GM12878 (cell line): ENCODE results near the gene KRTAP3-2. TPM values are rescaled to one million over a fixed set of nuclear protein-coding genes. Genes with fewer than 3 reads are reported as not detected.

Source experiments
- ATAC-seq: fragments of 200-7000 bp; cut with Tn5 transposase; 3 replicates; pipeline ENCODE4 v1.9.1; 2020; ENCODE audit warnings: mild to moderate bottlenecking, moderate library complexity
- BruUV-seq: library from RNA; stranded (reverse); fragments of 400-500 nt; replicated peaks from 2 replicates; lab custom pipeline; 2021; lab: Mats Ljungman, UMichigan
- CTCF ChIA-PET: fragments of 300-600 bp; sonication (Branson Sonifier 250); formaldehyde crosslinking; extraction: SDS; loops from one replicate; lab custom pipeline; 2021; ENCODE audit warnings: inconsistent platforms; lab: Yijun Ruan, JAX
- POLR2A ChIA-PET: fragments of 350-600 bp; formaldehyde crosslinking; extraction: SDS; loops from one replicate; lab custom pipeline; 2021; ENCODE audit warnings: inconsistent platforms; lab: Charles Lee
- RAD21 ChIA-PET: fragments of 300-600 bp; sonication (Branson Sonifier 250); formaldehyde crosslinking; loops from one replicate; lab custom pipeline; 2023; ENCODE audit warnings: antibody characterized with exemption; ENCODE audit not compliant: unreplicated experiment; lab: Charles Lee
- SMC1A ChIA-PET: fragments of 300-600 bp; sonication (Branson Sonifier 250); formaldehyde crosslinking; loops from one replicate; lab custom pipeline; 2023; ENCODE audit not compliant: unreplicated experiment, uncharacterized antibody; lab: Charles Lee
- DNase-seq: peaks from one replicate; pipeline ENCODE4 v3.0.0-alpha.2; 2011; ENCODE audit warnings: low read depth, low spot score
- FAIRE-seq: peaks from 3 replicates; lab custom pipeline; 2011; peaks lifted over from hg19 to GRCh38; lab: Jason Lieb, UNC
- H2AFZ ChIP-seq: 2 replicates; pipeline ENCODE4 v1.6.0; 2011; ENCODE audit warnings: low read depth, low read length, control low read depth; ENCODE audit not compliant: control insufficient read depth
- H3K27ac ChIP-seq: 2 replicates; pipeline ENCODE4 v1.5.1; 2011; ENCODE audit warnings: control low read depth; ENCODE audit not compliant: control insufficient read depth, insufficient read depth
- H3K27me3 ChIP-seq, 2 experiments: replicated peaks in 1 of 2; 2 replicates each; pipeline versions ENCODE4 v1.6.0 to v1.6.1; 2011; ENCODE audit warnings: low read length in 1 of 2; ENCODE audit not compliant: control insufficient read depth in 2 of 2, insufficient read depth in 2 of 2
- H3K36me3 ChIP-seq, 2 experiments: 2 replicates each; pipeline ENCODE4 v1.5.1; 2011; ENCODE audit warnings: low read length in 1 of 2; ENCODE audit not compliant: control insufficient read depth in 2 of 2, insufficient read depth in 2 of 2
- H3K4me1 ChIP-seq: 2 replicates; pipeline ENCODE4 v1.6.1; 2011; ENCODE audit warnings: mild to moderate bottlenecking, low read length, moderate library complexity, mixed read lengths; ENCODE audit not compliant: control insufficient read depth, insufficient read depth
- H3K4me2 ChIP-seq: 2 replicates; pipeline ENCODE4 v1.6.0; 2011; ENCODE audit warnings: control low read depth; ENCODE audit not compliant: control insufficient read depth, insufficient read depth
- H3K4me3 ChIP-seq: fragments of 200-600 bp; sonication (generic); 2 replicates; pipeline ENCODE4 v1.5.1; 2016
- H3K79me2 ChIP-seq: 2 replicates; pipeline ENCODE4 v1.6.0; 2011; ENCODE audit warnings: low read length; ENCODE audit not compliant: control insufficient read depth, insufficient read depth
- H3K9ac ChIP-seq: 2 replicates; pipeline ENCODE4 v1.8.0; 2011; ENCODE audit warnings: low read length, control low read depth, mixed read lengths; ENCODE audit not compliant: control insufficient read depth, insufficient read depth
- H3K9me3 ChIP-seq: replicated peaks from 3 replicates; pipeline ENCODE4 v1.5.1; 2011; ENCODE audit warnings: mild to moderate bottlenecking, low read length; ENCODE audit not compliant: control insufficient read depth, insufficient read depth
- H4K20me1 ChIP-seq: 2 replicates; pipeline ENCODE4 v1.6.0; 2011; ENCODE audit not compliant: control insufficient read depth, insufficient read depth
- BACH1 ChIP-seq: fragments of 450-650 bp; IDR thresholded peaks from 2 replicates; pipeline ENCODE4 v1.6.1; 2017; ENCODE audit warnings: mild to moderate bottlenecking, borderline replicate concordance
- BHLHE40 ChIP-seq, 2 experiments: fragments of 450-650 bp in 1 of 2; IDR thresholded peaks; 2 replicates each; pipeline ENCODE4 v1.6.1; 2011 to 2017; ENCODE audit warnings: low read depth in 2 of 2, borderline replicate concordance in 1 of 2, improper control_type of control experiment in 1 of 2, low read length in 1 of 2, mild to moderate bottlenecking in 1 of 2
- BRCA1 ChIP-seq: IDR thresholded peaks from 2 replicates; pipeline ENCODE4 v1.6.1; 2011; ENCODE audit warnings: low read depth, low read length, improper control_type of control experiment
- EED ChIP-seq: sonication (generic); IDR thresholded peaks from 2 replicates; pipeline ENCODE4 v1.6.1; 2016; ENCODE audit warnings: antibody characterized with exemption, low read depth
- FOXM1 ChIP-seq: IDR thresholded peaks from 2 replicates; pipeline ENCODE4 v1.6.1; 2012; ENCODE audit warnings: low read depth, mild to moderate bottlenecking, inconsistent platforms, low read length, moderate library complexity
- MEF2A ChIP-seq: IDR thresholded peaks from 2 replicates; pipeline ENCODE4 v1.6.1; 2011; ENCODE audit warnings: low read depth, mild to moderate bottlenecking, low read length, moderate library complexity; ENCODE audit not compliant: insufficient read depth
- POLR2AphosphoS5 ChIP-seq: IDR thresholded peaks from 2 replicates; pipeline ENCODE4 v1.6.1; 2011; ENCODE audit warnings: mild to moderate bottlenecking, low read length, inconsistent platforms
- TAF1 ChIP-seq: IDR thresholded peaks from 2 replicates; pipeline ENCODE4 v1.6.1; 2011; ENCODE audit warnings: mild to moderate bottlenecking, low read depth, low read length, borderline replicate concordance
- USF1 ChIP-seq: IDR thresholded peaks from 2 replicates; pipeline ENCODE4 v1.6.1; 2011; ENCODE audit warnings: borderline replicate concordance, low read depth, mild to moderate bottlenecking, moderate library complexity, mixed read lengths, low read length; ENCODE audit not compliant: insufficient read depth; ENCODE audit errors: extremely low read length
- ZBTB33 ChIP-seq: fragments of 450-650 bp; IDR thresholded peaks from 2 replicates; pipeline ENCODE4 v1.6.1; 2017; ENCODE audit warnings: mild to moderate bottlenecking
- ZSCAN29 ChIP-seq: fragments of 450-650 bp; IDR thresholded peaks from 2 replicates; pipeline ENCODE4 v1.6.1; 2017; ENCODE audit warnings: mild to moderate bottlenecking, moderate library complexity
- whole genome bisulfite sequencing: methylation state at CpG from one replicate; pipeline ENCODE4 v1.1.6; 2016; ENCODE audit warnings: low lambda C conversion rate; ENCODE audit not compliant: insufficient replicate concordance, insufficient coverage; ENCODE audit errors: missing lambda C conversion rate; 5-methylcytosine and 5-hydroxymethylcytosine counted together
- in situ Hi-C: fragments of 300-500 bp; cut with MboI; formaldehyde crosslinking; loops from 9 replicates; pipeline ENCODE4 v1.14.3; 2018; ENCODE audit warnings: mixed read lengths
- intact Hi-C: fragments of 100-400 bp; cut with micrococcal nuclease; formaldehyde crosslinking; loops from one replicate; pipeline ENCODE4 v1.14.2; 2022; ENCODE audit not compliant: unreplicated experiment
- polyA plus RNA-seq, 11 experiments: library from polyadenylated mRNA; depleted of rRNA in 4 of 11; unstranded in 6 of 11; stranded (reverse) in 5 of 11; fragments of >200 nt; fragmentation: Nextera tagmentation in 4 of 11; fragmentation: Illumina TruSeq in 1 of 11; extraction: Ambion mirVana in 4 of 11; extraction: Trizol in 1 of 11; gene quantifications; 1 replicate in 1 of 11; 2 replicates in 10 of 11; pipeline versions ENCODE4 v1.2.1 to v1.2.3, GENCODE V29; 2011 to 2016; ENCODE audit warnings: inconsistent platforms in 2 of 11, missing spikeins in 2 of 11, low read depth in 1 of 11
- total RNA-seq, 4 experiments: library from RNA; depleted of rRNA in 3 of 4; stranded (reverse); fragments of >200 nt in 3 of 4; fragmentation: Illumina TruSeq in 1 of 4; extraction: Trizol in 1 of 4; gene quantifications; 2 replicates each; pipeline versions ENCODE4 v1.2.1 to v1.2.3, GENCODE V29; 2013 to 2021
- TF ChIP-seq, protein P1 (sequence below): fragments of 450-650 bp; formaldehyde crosslinking; IDR thresholded peaks from 2 replicates; pipeline ENCODE4 v1.4.0; 2022; ENCODE audit warnings: mild to moderate bottlenecking, moderate library complexity
- TF ChIP-seq, protein P2 (sequence below): IDR thresholded peaks from 2 replicates; pipeline ENCODE4 v1.6.1; 2011; ENCODE audit warnings: low read depth, mild to moderate bottlenecking, low read length, moderate library complexity, borderline replicate concordance; ENCODE audit errors: extremely low read depth

The KRTAP3-2 gene
- total and polyA plus RNA-seq, 10 of the 15 experiments (the other 5 are each of a cell fraction or from before 2014, with no cell fraction given), result not detected

GRCh38 chr17:41009301-41009760, 9.6 kb upstream of the KRTAP3-2 start (continued):
- no peak for TF ChIP-seq ZBTB33
- TF ChIP-seq POLR2AphosphoS5, result no peak
- no peak for TF ChIP-seq TAF1

DNA sequence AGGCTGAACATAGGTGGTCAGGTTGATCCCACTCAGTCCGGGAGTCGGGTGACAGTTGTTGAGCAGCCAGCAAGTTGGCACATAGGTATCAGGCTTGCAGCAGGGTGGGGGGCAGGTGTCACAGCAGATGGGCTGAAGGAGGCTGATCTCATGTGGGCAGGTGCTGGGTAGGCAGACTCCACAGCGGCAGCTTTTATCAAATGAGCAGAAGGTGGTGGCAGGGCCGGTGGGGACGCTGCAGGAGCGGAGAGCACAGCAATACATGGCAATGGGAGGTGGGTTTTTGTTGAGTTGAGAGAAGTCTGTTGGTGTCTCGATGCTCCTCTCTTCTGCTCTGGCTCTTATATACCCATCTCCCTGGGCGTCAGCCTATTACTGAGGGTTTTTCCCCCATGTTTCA, 9.1 kb upstream of the KRTAP3-2 start, which contains the start of gene KRTAP3-1:
Gene KRTAP3-1 (minus strand): TSS at position 318 of the 400 bp plus-strand sequence. CDS start 54 bp downstream, at position 264.
- H3K4me3 ChIP-seq, result no peak within 1 kb of the TSS
- H3K36me3 ChIP-seq, result no peaks in the 10 kb centered on the region
- H3K9ac ChIP-seq, result no peak within 1 kb of the TSS
- no peak for DNase-seq
- ChIA-PET SMC1A (no interaction called here), POLR2A (no interaction called here), CTCF (no interaction called here), RAD21 (no interaction called here)
- no peaks in the 10 kb centered on the region for H3K79me2 ChIP-seq
- H3K9me3 ChIP-seq, result no peaks in the 10 kb centered on the region
- peaks cover 0 to 3% of the 10 kb centered on the region in 2 experiments; a peak in 2 of 4 replicates for H3K27me3 ChIP-seq
- H3K27ac ChIP-seq, result no peak within 1 kb of the TSS
- no peaks in the 10 kb centered on the region for H4K20me1 ChIP-seq
- in situ Hi-C loops, result no loop called here
- 45% methylated on average over 8 of the region's 8 CpGs for WGBS
- H3K4me2 ChIP-seq, result no peak within 1 kb of the TSS
- intact Hi-C loops, result no loop called here
- no TSS peak for BruUV-seq
- TF ChIP-seq BRCA1, result no peak
- no peak for TF ChIP-seq USF1
- TF ChIP-seq BACH1, result no peak
- no peak for TF ChIP-seq ZSCAN29
- TF ChIP-seq, protein P1, sequence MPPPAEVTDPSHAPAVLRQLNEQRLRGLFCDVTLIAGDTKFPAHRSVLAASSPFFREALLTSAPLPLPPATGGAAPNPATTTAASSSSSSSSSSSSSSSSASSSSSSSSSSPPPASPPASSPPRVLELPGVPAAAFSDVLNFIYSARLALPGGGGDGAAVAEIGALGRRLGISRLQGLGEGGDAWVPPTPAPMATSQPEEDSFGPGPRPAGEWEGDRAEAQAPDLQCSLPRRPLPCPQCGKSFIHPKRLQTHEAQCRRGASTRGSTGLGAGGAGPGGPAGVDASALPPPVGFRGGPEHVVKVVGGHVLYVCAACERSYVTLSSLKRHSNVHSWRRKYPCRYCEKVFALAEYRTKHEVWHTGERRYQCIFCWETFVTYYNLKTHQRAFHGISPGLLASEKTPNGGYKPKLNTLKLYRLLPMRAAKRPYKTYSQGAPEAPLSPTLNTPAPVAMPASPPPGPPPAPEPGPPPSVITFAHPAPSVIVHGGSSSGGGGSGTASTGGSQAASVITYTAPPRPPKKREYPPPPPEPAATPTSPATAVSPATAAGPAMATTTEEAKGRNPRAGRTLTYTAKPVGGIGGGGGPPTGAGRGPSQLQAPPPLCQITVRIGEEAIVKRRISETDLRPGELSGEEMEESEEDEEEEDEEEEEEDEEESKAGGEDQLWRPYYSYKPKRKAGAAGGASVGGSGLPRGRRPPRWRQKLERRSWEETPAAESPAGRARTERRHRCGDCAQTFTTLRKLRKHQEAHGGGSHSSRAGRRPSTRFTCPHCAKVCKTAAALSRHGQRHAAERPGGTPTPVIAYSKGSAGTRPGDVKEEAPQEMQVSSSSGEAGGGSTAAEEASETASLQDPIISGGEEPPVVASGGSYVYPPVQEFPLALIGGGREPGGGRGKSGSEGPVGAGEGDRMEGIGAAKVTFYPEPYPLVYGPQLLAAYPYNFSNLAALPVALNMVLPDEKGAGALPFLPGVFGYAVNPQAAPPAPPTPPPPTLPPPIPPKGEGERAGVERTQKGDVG (CRISPR knock-in tag), result no peak
- no peak for TF ChIP-seq MEF2A
- TF ChIP-seq FOXM1, result no peak
- TF ChIP-seq, protein P2, sequence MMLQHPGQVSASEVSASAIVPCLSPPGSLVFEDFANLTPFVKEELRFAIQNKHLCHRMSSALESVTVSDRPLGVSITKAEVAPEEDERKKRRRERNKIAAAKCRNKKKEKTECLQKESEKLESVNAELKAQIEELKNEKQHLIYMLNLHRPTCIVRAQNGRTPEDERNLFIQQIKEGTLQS, result no peak
- no peak for TF ChIP-seq EED
- no peak for TF ChIP-seq BHLHE40 (IDR thresholded peaks at IDR 0.05; ENCODE audit: borderline replicate concordance in 1 of 2, low read depth in 2 of 2, low read length in 1 of 2)
- no peak within 1 kb of the TSS for H2AFZ ChIP-seq
- no peak for ATAC-seq
- no peaks in the 10 kb centered on the region for H3K4me1 ChIP-seq
- no peak for FAIRE-seq
